HL-60 (cell line): ENCODE measurements around the gene EXOC2.

ENCODE experiments used
- DNase-seq, 2 experiments: peaks; one replicate each; pipeline ENCODE4 v3.0.0-alpha.2; 2010 to 2020; ENCODE audit warnings: low read depth in 1 of 2, low spot score in 1 of 2
- H3K27ac ChIP-seq: fragments of 250-450 bp; sonication (Bioruptor Pico); replicated peaks from 2 replicates; pipeline ENCODE4 v1.5.1; 2020; ENCODE audit warnings: mild to moderate bottlenecking, moderate library complexity
- H3K27me3 ChIP-seq: fragments of 250-450 bp; sonication (Bioruptor Pico); 2 replicates; pipeline ENCODE4 v1.5.1; 2021; ENCODE audit warnings: mild to moderate bottlenecking, moderate library complexity; ENCODE audit not compliant: insufficient read depth, poor library complexity, severe bottlenecking
- H3K4me3 ChIP-seq: replicated peaks from 2 replicates; pipeline ENCODE4 v1.5.1; 2011; ENCODE audit warnings: mild to moderate bottlenecking, control low read depth, low read length; ENCODE audit not compliant: insufficient read depth
- CTCF ChIP-seq: IDR thresholded peaks from one replicate; pipeline ENCODE4 v1.5.1; 2011; ENCODE audit warnings: low read length, control low read depth, inconsistent platforms; ENCODE audit not compliant: insufficient read depth
- GABPA ChIP-seq: IDR thresholded peaks from 2 replicates; pipeline ENCODE4 v1.6.1; 2012; ENCODE audit warnings: low read depth
- POLR2AphosphoS5 ChIP-seq: IDR thresholded peaks from 2 replicates; pipeline ENCODE4 v1.6.1; 2012; ENCODE audit warnings: low read depth
- REST ChIP-seq: IDR thresholded peaks from 2 replicates; pipeline ENCODE4 v1.6.1; 2012; ENCODE audit warnings: low read depth; ENCODE audit not compliant: insufficient replicate concordance
- SPI1 ChIP-seq: IDR thresholded peaks from 2 replicates; pipeline ENCODE4 v1.6.1; 2012; ENCODE audit warnings: low read depth, mild to moderate bottlenecking, borderline replicate concordance

Gene EXOC2

DNA sequence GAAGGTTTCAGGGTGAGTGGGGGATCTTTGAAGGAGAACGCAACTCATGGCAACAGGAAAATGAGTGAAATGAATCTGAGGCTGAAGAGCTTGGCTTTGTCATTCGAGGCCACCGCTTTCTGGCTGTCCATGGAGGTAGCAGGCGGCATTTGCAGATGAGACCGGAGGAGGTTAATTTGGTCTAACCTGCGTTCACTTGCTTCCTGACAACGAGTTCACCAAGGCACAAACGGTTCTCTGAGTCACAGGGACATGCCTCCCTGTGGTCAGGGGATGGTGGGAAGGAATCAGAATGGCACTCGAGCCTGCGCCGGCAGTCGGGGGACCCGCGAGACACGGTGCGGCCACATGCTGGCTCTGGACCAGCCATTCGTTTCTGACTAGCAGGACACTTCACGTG, 226.4 kb downstream of the EXOC2 start:
- H3K27ac ChIP-seq = no peak overlapping the region

GRCh38 chr6:465531-466348, 227.2 kb downstream of the EXOC2 start:
- TF ChIP-seq REST (no peak), GABPA (no peak), CTCF (no peak), SPI1 (no peak), POLR2AphosphoS5 (no peak)

More for the DNA sequence above, 226.4 kb downstream of the EXOC2 start:
- Histone ChIP-seq H3K27me3 (peaks cover 2% of the 10 kb centered on the region), H3K4me3 (no peak overlapping the region)
- no peak for TF ChIP-seq GABPA
- no peak for TF ChIP-seq SPI1
- TF ChIP-seq REST = no peak
- TF ChIP-seq POLR2AphosphoS5 = no peak
- no peak for TF ChIP-seq CTCF
- no peak for DNase-seq

GRCh38 chr6:456887-457286, 236.1 kb downstream of the EXOC2 start:
- peaks cover 2% of the 10 kb centered on the region for H3K27me3 ChIP-seq
- no peak overlapping the region for H3K4me3 ChIP-seq
- no peak overlapping the region for H3K27ac ChIP-seq
- no peak for TF ChIP-seq POLR2AphosphoS5
- no peak for TF ChIP-seq REST
- TF ChIP-seq CTCF = no peak
- no peak for TF ChIP-seq SPI1
- no peak for TF ChIP-seq GABPA
- no peak for DNase-seq

More at GRCh38 chr6:465531-466348, 227.2 kb downstream of the EXOC2 start:
- Histone ChIP-seq H3K27ac (no peak overlapping the region), H3K27me3 (peaks cover 2% of the 10 kb centered on the region), H3K4me3 (no peak overlapping the region)
- DNase-seq = no peak
